HG03045 (cell line): ENCODE measurements around the gene ACSF3.

Source experiments
- ATAC-seq: cut with Tn5 transposase; IDR thresholded peaks from one replicate; pipeline ENCODE4 v1.9.1; 2021; ENCODE audit warnings: mild to moderate bottlenecking, moderate library complexity; ENCODE audit not compliant: unreplicated experiment

The ACSF3 gene

GRCh38 chr16:89108416-89108815 is 14.8 kb downstream of the ACSF3 start:
- ATAC-seq = no peak

GRCh38 chr16:89110641-89111040 is 17.0 kb downstream of the ACSF3 start:
- no peak for ATAC-seq

- no peak for ATAC-seq
Observed at GRCh38 chr16:89111263-89111662, 17.6 kb downstream of the ACSF3 start.

- ATAC-seq = no peak
Observed at GRCh38 chr16:89112377-89113151, 18.9 kb downstream of the ACSF3 start.

GRCh38 chr16:89113152-89113547 is 19.5 kb downstream of the ACSF3 start:
- ATAC-seq = no peak

GRCh38 chr16:89113661-89114060 is 20.0 kb downstream of the ACSF3 start:
- no peak for ATAC-seq

- no peak for ATAC-seq
Observed at GRCh38 chr16:89114159-89114981, 20.7 kb downstream of the ACSF3 start.

- ATAC-seq = peak; percentile 72
Observed at GRCh38 chr16:89115216-89115861, 21.7 kb downstream of the ACSF3 start.

- ATAC-seq = no peak
Observed at GRCh38 chr16:89116341-89117226, 22.9 kb downstream of the ACSF3 start.

- no peak for ATAC-seq
Observed at GRCh38 chr16:89117227-89117974, 23.7 kb downstream of the ACSF3 start.

GRCh38 chr16:89117975-89118289 is 24.3 kb downstream of the ACSF3 start:
- ATAC-seq = no peak

- no peak for ATAC-seq
Observed at GRCh38 chr16:89118361-89119165, 24.9 kb downstream of the ACSF3 start.

GRCh38 chr16:89119166-89119621 is 25.5 kb downstream of the ACSF3 start:
- no peak for ATAC-seq

- ATAC-seq = no peak
Observed at GRCh38 chr16:89119661-89120141, 26.0 kb downstream of the ACSF3 start.

- ATAC-seq = no peak
Observed at GRCh38 chr16:89120281-89120680, 26.6 kb downstream of the ACSF3 start.

GRCh38 chr16:89120921-89121351 is 27.3 kb downstream of the ACSF3 start:
- ATAC-seq = no peak

- no peak for ATAC-seq
Observed at GRCh38 chr16:89121691-89122321, 28.2 kb downstream of the ACSF3 start.

GRCh38 chr16:89122322-89122851 is 28.7 kb downstream of the ACSF3 start:
- no peak for ATAC-seq
